ENCODE measurements around the gene PCDHGA8.

PCDHGA8 gene

GRCh38 chr5:141356133-141356532 is 36.3 kb upstream of the PCDHGA8 start (continued):
- no peak for TF ChIP-seq CREB5 (CRISPR knock-in tag; IDR thresholded peaks at IDR 0.05; ENCODE audit: low read depth)

- TF ChIP-seq PATZ1 (CRISPR knock-in tag; IDR thresholded peaks at IDR 0.05; ENCODE audit: borderline replicate concordance) = no peak
- no peak for TF ChIP-seq TOX (CRISPR knock-in tag; IDR thresholded peaks at IDR 0.05; ENCODE audit: borderline replicate concordance)
- no peak for TF ChIP-seq CREB5 (CRISPR knock-in tag; IDR thresholded peaks at IDR 0.05; ENCODE audit: low read depth)
- no peak for TF ChIP-seq TCF4 (CRISPR knock-in tag; IDR thresholded peaks at IDR 0.05; ENCODE audit: borderline replicate concordance)
- no peak for TF ChIP-seq OSR1 (CRISPR knock-in tag; IDR thresholded peaks at IDR 0.05)
- TF ChIP-seq BACH2 (CRISPR knock-in tag; IDR thresholded peaks at IDR 0.05; ENCODE audit: borderline replicate concordance) = no peak
- no peak for TF ChIP-seq ZFP30 (CRISPR knock-in tag; IDR thresholded peaks at IDR 0.05)
- no peak for TF ChIP-seq PPARA (CRISPR knock-in tag; IDR thresholded peaks at IDR 0.05; ENCODE audit: borderline replicate concordance)
- no peak for TF ChIP-seq ZNF565 (CRISPR knock-in tag; conservative IDR thresholded peaks at IDR 0.05; ENCODE audit: low read depth)
- no peak for TF ChIP-seq ZNF8 (CRISPR knock-in tag; IDR thresholded peaks at IDR 0.05)
- TF ChIP-seq ZC3H10 (CRISPR knock-in tag; IDR thresholded peaks at IDR 0.05) = no peak
- no peak for TF ChIP-seq CSRNP3 (CRISPR knock-in tag; IDR thresholded peaks at IDR 0.05)
- no peak for ATAC-seq
Observed at GRCh38 chr5:141356950-141357349, 35.5 kb upstream of the PCDHGA8 start.

GRCh38 chr5:141359790-141360426 is 32.5 kb upstream of the PCDHGA8 start, which contains the start of gene PCDHGB2:
Gene PCDHGB2 (plus strand): TSS chr5:141359994. CDS start chr5:141360136, 142 bp downstream.
- peak; percentile 58 for ATAC-seq
- no peak for TF ChIP-seq ZNF8 (CRISPR knock-in tag; IDR thresholded peaks at IDR 0.05)
- no peak for TF ChIP-seq PATZ1 (CRISPR knock-in tag; IDR thresholded peaks at IDR 0.05; ENCODE audit: borderline replicate concordance)

GRCh38 chr5:141360685-141361084 is 31.7 kb upstream of the PCDHGA8 start:
- TF ChIP-seq TOX (CRISPR knock-in tag; IDR thresholded peaks at IDR 0.05; ENCODE audit: borderline replicate concordance) (no peak), ISL1 (CRISPR knock-in tag; IDR thresholded peaks at IDR 0.05) (no peak), GLIS3 (CRISPR knock-in tag; IDR thresholded peaks at IDR 0.05) (no peak), PPARA (CRISPR knock-in tag; IDR thresholded peaks at IDR 0.05; ENCODE audit: borderline replicate concordance) (no peak)
- no peak for ATAC-seq

- ATAC-seq = no peak
- no peak for TF ChIP-seq ZFP3 (CRISPR knock-in tag; IDR thresholded peaks at IDR 0.05)
- TF ChIP-seq ZNF565 (CRISPR knock-in tag; conservative IDR thresholded peaks at IDR 0.05; ENCODE audit: low read depth) = no peak
- no peak for TF ChIP-seq TSHZ2 (CRISPR knock-in tag; IDR thresholded peaks at IDR 0.05)
- TF ChIP-seq ISL1 (CRISPR knock-in tag; IDR thresholded peaks at IDR 0.05) = no peak
- TF ChIP-seq ESRRG (CRISPR knock-in tag; IDR thresholded peaks at IDR 0.05) = no peak
- TF ChIP-seq ZFP30 (CRISPR knock-in tag; IDR thresholded peaks at IDR 0.05) = no peak
- TF ChIP-seq TOX (CRISPR knock-in tag; IDR thresholded peaks at IDR 0.05; ENCODE audit: borderline replicate concordance) = no peak
Observed at GRCh38 chr5:141362719-141363118, 29.7 kb upstream of the PCDHGA8 start.

Data from SK-N-SH treated with all-trans-retinoic acid at 6 μM for 48 hours (cell line).